A549 (cell line): ENCODE results near the gene C1QTNF3.

Source experiments
- ESRRA ChIP-seq: fragments of 150-350 bp; IDR thresholded peaks from 2 replicates; pipeline ENCODE4 v1.6.1; 2014; ENCODE audit warnings: mild to moderate bottlenecking, low read length, borderline replicate concordance
- POLR2A ChIP-seq: IDR thresholded peaks from 2 replicates; pipeline ENCODE4 v1.6.1; 2012; ENCODE audit warnings: mild to moderate bottlenecking, low read length
- REST ChIP-seq: fragments of 200-600 bp; sonication (generic); IDR thresholded peaks from 2 replicates; pipeline ENCODE4 v1.6.1; 2016; ENCODE audit warnings: antibody characterized with exemption, mild to moderate bottlenecking, moderate library complexity
- TFCP2L1 ChIP-seq: fragments of 250-450 bp; sonication (Bioruptor Pico); IDR thresholded peaks from 2 replicates; pipeline ENCODE4 v1.5.0; 2021; ENCODE audit warnings: mild to moderate bottlenecking

- TF ChIP-seq POLR2A (no peak), TFCP2L1 (CRISPR knock-in tag) (no peak), REST (no peak), ESRRA (no peak)
These were observed 63.0 kb downstream of the C1QTNF3 start for GRCh38 chr5:33980030-33980429.
